Motor neuron (in vitro differentiated cells): ENCODE results near the gene GID8. TPM values are rescaled to one million over a fixed set of nuclear protein-coding genes. Genes with fewer than 3 reads are reported as not detected.

Experiments used
- ATAC-seq, 8 experiments: fragments of 200-7000 bp; cut with Tn5 transposase; replicated peaks in 6 of 8; 2 replicates each; pipeline ENCODE4 v1.8.0; 2021; ENCODE audit warnings: mild to moderate bottlenecking in 8 of 8, moderate library complexity in 8 of 8
- H3K27ac ChIP-seq, 2 donors: fragments of 250-450 bp; sonication (Bioruptor Pico); 2 replicates each; pipeline ENCODE4 v1.9.0; 2021; ENCODE audit warnings: antibody characterized with exemption in 2 of 2, mild to moderate bottlenecking in 2 of 2, moderate library complexity in 1 of 2
- H3K4me1 ChIP-seq, 2 donors: fragments of 250-450 bp; sonication (Bioruptor Pico); replicated peaks in 1 of 2; 2 replicates each; pipeline ENCODE4 v1.6.1; 2021; ENCODE audit warnings: antibody characterized with exemption in 2 of 2, mild to moderate bottlenecking in 2 of 2, moderate library complexity in 1 of 2
- H3K4me3 ChIP-seq, 5 donors: fragments of 250-450 bp; sonication (Bioruptor Pico); 2 replicates each; pipeline ENCODE4 v1.9.0; 2021; ENCODE audit warnings: antibody characterized with exemption in 5 of 5, mild to moderate bottlenecking in 5 of 5, moderate library complexity in 4 of 5
- WGBS, 10 experiments: fragments of 450-650 bp; shearing (Covaris generic); methylation state at CpG; one replicate each; pipeline ENCODE4 v1.0.0; 2022; 5-methylcytosine and 5-hydroxymethylcytosine counted together
- in situ Hi-C, 9 experiments: fragments of 400-800 bp; cut with MboI; loops; one replicate each; pipeline ENCODE4 v1.15.0; 2021; ENCODE audit warnings: low sequenced_read_pairs in 9 of 9, low pct_unique_long_range_greater_than_20kb in 2 of 9; ENCODE audit not compliant: unreplicated experiment in 9 of 9
- total RNA-seq, 8 experiments: library from RNA; unstranded; fragments of 300-600 nt; gene quantifications; 2 replicates each; pipeline versions ENCODE4 v1.2.3 to v1.2.4, GENCODE V29; 2022

Gene GID8
- total RNA-seq, 8 experiments from 2014 or later, result 13.8 to 35.9 (median 30.5) TPM

GRCh38 chr20:62969179-62969760, 31.3 kb downstream of the GID8 start:
- H3K4me3 ChIP-seq, result no peak overlapping the region
- peaks cover 0 to 4% of the 10 kb centered on the region in 2 donors for H3K4me1 ChIP-seq
- H3K27ac ChIP-seq, result no peak overlapping the region
- in situ Hi-C loops, result no loop called here
- 29 to 100% (median 68%) methylated on average over 2 to 14 of the region's 16 CpGs; no CpG with 5 or more reads in 4 of the 10 experiments for WGBS, 10 experiments
- ATAC-seq, result no peak

- in situ Hi-C loops, result no loop called here
- ATAC-seq, result no peak
- WGBS, 10 experiments, result 50 to 86% (median 70%) methylated on average over 1 to 4 of the region's 8 CpGs; no CpG with 5 or more reads in 5 of the 10 experiments
These were observed 32.0 kb downstream of the GID8 start for GRCh38 chr20:62969939-62970306.

GRCh38 chr20:62970307-62971210, 32.6 kb downstream of the GID8 start:
- in situ Hi-C loops, result no loop called here
- no peak overlapping the region for H3K4me3 ChIP-seq
- no peak overlapping the region for H3K27ac ChIP-seq
- 63 to 85% (median 80%) methylated on average over 1 to 6 of the region's 33 CpGs; no CpG with 5 or more reads in 6 of the 10 experiments for whole genome bisulfite sequencing, 10 experiments
- H3K4me1 ChIP-seq, result peaks cover 0 to 7% of the 10 kb centered on the region in 2 donors
- peak in 2 of 8 experiments; percentile 5 to 8 for ATAC-seq

More at GRCh38 chr20:62969939-62970306, 32.0 kb downstream of the GID8 start:
- H3K27ac ChIP-seq, result no peak overlapping the region
- H3K4me1 ChIP-seq, result peaks cover 0 to 7% of the 10 kb centered on the region in 2 donors
- H3K4me3 ChIP-seq, result no peak overlapping the region

- H3K4me3 ChIP-seq, result no peak overlapping the region
- H3K4me1 ChIP-seq, result peaks cover 0 to 7% of the 10 kb centered on the region in 2 donors
- ATAC-seq, result no peak
- WGBS, 10 experiments, result 0 to 100% (median 50%) methylated on average over 1 to 3 of the region's 10 CpGs; no CpG with 5 or more reads in 4 of the 10 experiments
- no peak overlapping the region for H3K27ac ChIP-seq
- in situ Hi-C loops, result no loop called here
These were observed 33.4 kb downstream of the GID8 start for GRCh38 chr20:62971211-62971949.

DNA sequence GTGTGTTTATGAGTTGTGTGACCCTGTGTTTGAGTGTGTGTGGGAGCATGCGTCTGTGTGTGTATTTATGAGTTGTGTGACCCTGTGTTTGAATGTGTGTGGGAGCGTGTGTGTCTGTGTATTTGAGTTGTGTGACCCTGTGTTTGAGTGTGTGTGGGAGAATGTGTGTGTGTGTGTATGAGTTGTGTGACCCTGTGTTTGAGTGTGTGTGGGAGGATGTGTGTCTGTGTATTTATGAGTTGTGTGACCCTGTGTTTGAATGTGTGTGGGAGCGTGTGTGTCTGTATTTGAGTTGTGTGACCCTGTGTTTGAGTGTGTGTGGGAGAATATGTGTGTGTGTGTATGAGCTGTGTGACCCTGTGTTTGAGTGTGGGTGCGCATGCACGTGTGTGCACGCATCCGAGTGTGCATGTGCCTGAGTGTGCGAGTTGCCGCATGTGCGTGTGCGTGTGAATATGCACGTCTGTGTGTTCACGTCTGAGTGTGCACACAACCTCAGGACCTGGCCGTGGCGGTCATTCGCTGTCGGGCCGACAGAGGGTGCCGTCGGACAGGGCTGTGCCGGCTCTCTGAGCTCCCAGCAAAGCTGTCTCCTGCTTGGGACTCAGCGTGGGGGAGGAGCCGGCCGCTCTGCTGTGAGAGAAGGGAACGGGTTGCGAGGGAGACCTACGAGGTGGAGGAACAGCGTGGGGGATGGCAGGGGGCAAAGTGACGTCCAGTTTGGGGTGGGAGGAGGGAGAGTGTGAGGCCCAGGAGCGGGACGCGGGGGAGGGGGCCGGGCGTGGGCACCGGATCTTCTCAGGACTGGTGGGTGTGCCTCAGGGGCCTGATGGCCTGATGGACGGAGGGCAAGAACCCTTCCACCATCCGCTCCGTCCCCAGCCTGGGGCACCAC, 34.2 kb downstream of the GID8 start:
- peak overlapping the region in 1 of 5 donors; percentile 7 for H3K4me3 ChIP-seq
- in situ Hi-C loops, result no loop called here
- H3K27ac ChIP-seq, result no peak overlapping the region
- H3K4me1 ChIP-seq, result peaks cover 0 to 7% of the 10 kb centered on the region in 2 donors
- ATAC-seq, result peak; percentile 90 to 95 (median 94)
- 0 to 40% (median 2%) methylated on average over 1 to 12 of the region's 38 CpGs; no CpG with 5 or more reads in 5 of the 10 experiments for WGBS, 10 experiments

DNA sequence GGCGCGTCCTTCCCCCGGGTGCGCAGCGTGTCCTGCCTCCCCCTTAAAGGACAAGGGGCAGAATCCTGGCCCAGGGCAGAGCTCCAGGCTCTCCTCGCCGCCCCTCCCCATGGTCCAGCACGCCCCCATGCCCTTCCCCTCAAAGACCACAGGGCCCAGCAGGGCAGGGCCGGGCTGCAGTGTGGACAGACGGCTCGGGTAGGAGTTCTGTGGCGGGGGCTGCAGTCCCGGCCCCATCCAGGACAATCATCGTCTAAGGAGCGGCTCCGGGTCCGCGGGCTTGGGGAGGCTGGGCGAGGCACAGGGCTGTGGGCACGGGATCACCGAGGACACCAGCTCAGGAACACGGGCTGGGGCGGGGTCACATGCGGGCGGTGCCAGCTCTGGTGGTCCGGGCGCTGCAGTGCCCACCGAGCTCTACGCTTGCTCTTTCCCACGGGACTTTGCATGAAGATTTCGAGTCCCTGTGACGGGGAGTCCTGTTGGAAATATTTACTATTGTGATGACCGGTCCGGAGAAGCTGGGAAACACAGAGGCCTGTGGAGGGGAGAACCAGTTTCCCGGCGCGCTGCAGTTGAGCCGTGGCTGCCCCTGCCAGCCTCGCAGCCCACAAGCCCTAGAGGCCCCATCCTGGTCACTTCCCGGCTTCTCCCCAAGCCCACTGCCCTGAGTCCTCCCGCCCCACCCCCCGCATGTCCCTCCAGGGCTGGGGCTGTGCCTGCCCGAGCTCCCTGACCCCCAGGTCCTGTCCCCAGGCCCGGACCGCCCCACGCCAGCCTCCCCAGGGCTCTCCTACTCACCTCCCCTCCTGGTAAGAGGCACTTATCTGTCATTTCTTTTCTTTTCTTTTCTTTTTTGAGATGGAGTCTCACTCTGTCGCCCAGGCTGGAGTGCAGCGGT, 35.1 kb downstream of the GID8 start:
- WGBS, 10 experiments, result 0% methylated on average over 4 of the region's 48 CpGs; no CpG with 5 or more reads in 9 of the 10 experiments
- Histone ChIP-seq H3K27ac (no peak overlapping the region), H3K4me3 (no peak overlapping the region), H3K4me1 (peaks cover 2 to 7% of the 10 kb centered on the region in 2 donors)
- no peak for ATAC-seq
- in situ Hi-C loops, result no loop called here

DNA sequence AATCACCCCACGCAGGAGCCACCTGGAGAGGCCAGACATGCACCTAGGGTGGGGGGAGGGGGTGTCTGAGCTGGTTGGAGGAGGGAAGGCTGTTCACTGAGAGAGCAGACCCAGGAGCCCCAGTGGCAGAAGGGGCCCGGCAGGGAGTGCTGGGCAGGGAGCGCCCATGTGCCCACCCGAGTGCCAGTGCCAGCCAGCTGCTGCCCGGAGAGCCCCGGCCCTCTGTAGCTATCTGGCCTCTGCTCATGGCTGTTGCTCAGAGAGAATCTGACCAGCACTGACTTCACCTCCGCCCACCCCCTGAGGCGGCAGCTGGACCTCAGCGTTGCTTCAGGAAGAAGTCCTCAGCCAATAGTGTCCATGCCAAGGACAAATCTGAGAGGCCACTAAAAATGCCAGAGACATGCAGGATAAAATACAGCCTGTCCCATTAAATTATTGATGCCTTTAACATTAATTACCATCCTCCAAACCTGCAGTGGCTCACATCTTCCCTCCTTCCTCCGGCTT, 37.4 kb downstream of the GID8 start:
- 40 to 65% (median 59%) methylated on average over 2 to 4 of the region's 10 CpGs; no CpG with 5 or more reads in 6 of the 10 experiments for WGBS, 10 experiments
- in situ Hi-C loops, result no loop called here
- peak in 1 of 8 experiments; percentile 6 for ATAC-seq

GRCh38 chr20:62975812-62976508, 38.0 kb downstream of the GID8 start:
- Histone ChIP-seq H3K4me1 (peaks cover 23 to 29% of the 10 kb centered on the region in 2 donors), H3K27ac (no peak overlapping the region), H3K4me3 (no peak overlapping the region)
- no peak for ATAC-seq
- in situ Hi-C loops, result no loop called here
- 20 to 100% (median 60%) methylated on average over 1 to 4 of the region's 9 CpGs; no CpG with 5 or more reads in 3 of the 10 experiments for WGBS, 10 experiments

More for the DNA sequence above, 37.4 kb downstream of the GID8 start:
- no peak overlapping the region for H3K27ac ChIP-seq
- H3K4me1 ChIP-seq, result peaks cover 17 to 22% of the 10 kb centered on the region in 2 donors
- no peak overlapping the region for H3K4me3 ChIP-seq

GRCh38 chr20:62976886-62977285, 38.9 kb downstream of the GID8 start:
- Histone ChIP-seq H3K4me1 (peaks cover 30 to 34% of the 10 kb centered on the region in 2 donors), H3K4me3 (no peak overlapping the region), H3K27ac (no peak overlapping the region)
- no peak for ATAC-seq
- in situ Hi-C loops, result no loop called here
- WGBS, 10 experiments, result 76 to 100% (median 100%) methylated on average over 1 to 4 of the region's 16 CpGs; no CpG with 5 or more reads in 7 of the 10 experiments

DNA sequence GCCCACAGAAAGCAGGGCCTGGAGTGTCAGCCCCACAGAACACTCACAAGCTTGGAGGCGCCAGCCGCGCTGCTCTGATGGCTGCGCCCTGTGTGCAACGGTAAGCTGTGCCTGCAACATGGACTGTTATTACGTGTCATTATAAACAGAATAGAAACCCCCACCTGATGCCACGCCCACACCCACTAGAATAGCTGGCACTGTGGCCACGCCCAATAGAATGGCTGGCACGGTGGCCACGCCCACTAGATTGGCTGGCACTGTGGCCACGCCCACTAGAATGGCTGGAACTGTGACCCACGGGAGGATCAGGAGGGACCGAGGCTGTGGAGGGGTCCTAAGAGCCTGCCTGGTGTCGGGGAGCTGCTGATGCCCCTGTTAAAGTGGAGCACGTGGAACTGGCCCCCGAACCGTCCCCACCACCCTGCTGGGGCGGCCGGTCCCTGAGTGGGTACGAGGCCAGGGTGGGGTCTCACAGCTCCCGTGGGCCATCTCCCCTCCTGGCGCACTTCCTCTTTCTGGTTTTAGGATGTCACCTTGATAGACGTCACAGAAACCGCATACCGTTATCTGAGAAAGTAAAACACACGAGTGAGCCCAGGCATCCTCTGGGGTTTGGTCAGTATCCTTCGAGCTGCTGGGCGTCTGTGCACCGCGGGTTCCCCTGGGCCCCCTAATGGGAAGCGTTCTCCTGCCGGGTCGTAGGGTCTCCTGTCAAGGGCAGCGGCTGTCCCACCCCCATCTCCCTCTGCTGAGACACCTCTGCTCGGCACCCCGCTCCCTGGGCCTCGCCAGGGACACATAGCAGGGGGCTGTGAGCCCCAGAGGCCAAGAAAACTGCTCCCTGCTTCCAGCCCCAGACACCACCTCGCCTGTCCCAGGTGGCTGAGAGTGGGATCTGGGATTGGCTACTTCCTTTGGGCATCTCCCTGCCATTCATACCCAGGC, 39.9 kb downstream of the GID8 start:
- peaks cover 38 to 40% of the 10 kb centered on the region in 2 donors for H3K4me1 ChIP-seq
- ATAC-seq, result no peak
- H3K4me3 ChIP-seq, result no peak overlapping the region
- in situ Hi-C loops, result no loop called here
- H3K27ac ChIP-seq, result no peak overlapping the region
- 50 to 90% (median 83%) methylated on average over 1 to 11 of the region's 38 CpGs; no CpG with 5 or more reads in 3 of the 10 experiments for WGBS, 10 experiments
